ENCODE data around the gene HOXC9.
A peak's percentile ranks its signal among the peaks of the same experiment; 100 is the strongest.

Gene HOXC9

GRCh38 chr12:54008260-54008552 is 8.2 kb downstream of the HOXC9 start:
- H3K9me3 Mint-ChIP-seq: no peaks in the 10 kb centered on the region
- peak overlapping the region in 1 of 2 donors; percentile 8 for H3K27ac Mint-ChIP-seq
- peaks cover 45% of the 10 kb centered on the region for H3K4me1 Mint-ChIP-seq
- DNase-seq (no peak), ATAC-seq (no peak)
- H3K27me3 Mint-ChIP-seq: peaks cover 100% of the 10 kb centered on the region
- H3K4me3 Mint-ChIP-seq: peak overlapping the region in 1 of 2 donors; percentile 13

- no peaks in the 10 kb centered on the region for H3K9me3 Mint-ChIP-seq
- H3K4me3 Mint-ChIP-seq: peak overlapping the region; percentile 57 to 66
- peaks cover 100% of the 10 kb centered on the region for H3K27me3 Mint-ChIP-seq
- no peak for DNase-seq
- H3K4me1 Mint-ChIP-seq: peaks cover 49% of the 10 kb centered on the region
- H3K27ac Mint-ChIP-seq: no peak overlapping the region
- ATAC-seq: peak; percentile 30
Observed at GRCh38 chr12:54009171-54010052, 9.5 kb downstream of the HOXC9 start.

- Mint-ChIP-seq H3K4me3 (peak overlapping the region in 1 of 2 donors; percentile 57), H3K4me1 (peaks cover 55% of the 10 kb centered on the region), H3K27me3 (peaks cover 100% of the 10 kb centered on the region), H3K9me3 (no peaks in the 10 kb centered on the region), H3K27ac (no peak overlapping the region)
- no peak for ATAC-seq
- DNase-seq: no peak
Observed at GRCh38 chr12:54010053-54010971, 10.4 kb downstream of the HOXC9 start.

GRCh38 chr12:54010972-54011664 is 11.2 kb downstream of the HOXC9 start:
- ATAC-seq: no peak
- peaks cover 50% of the 10 kb centered on the region for H3K4me1 Mint-ChIP-seq
- H3K9me3 Mint-ChIP-seq: no peaks in the 10 kb centered on the region
- no peak overlapping the region for H3K27ac Mint-ChIP-seq
- no peak for DNase-seq
- peak overlapping the region; percentile 17 to 36 for H3K4me3 Mint-ChIP-seq
- peaks cover 100% of the 10 kb centered on the region for H3K27me3 Mint-ChIP-seq

GRCh38 chr12:54011665-54012532 is 11.9 kb downstream of the HOXC9 start:
- H3K27ac Mint-ChIP-seq: no peak overlapping the region
- no peak overlapping the region for H3K4me3 Mint-ChIP-seq
- no peak for ATAC-seq
- H3K4me1 Mint-ChIP-seq: peaks cover 42% of the 10 kb centered on the region
- H3K9me3 Mint-ChIP-seq: no peaks in the 10 kb centered on the region
- peaks cover 100% of the 10 kb centered on the region for H3K27me3 Mint-ChIP-seq
- DNase-seq: no peak

- Mint-ChIP-seq H3K27ac (no peak overlapping the region), H3K4me1 (peaks cover 48% of the 10 kb centered on the region), H3K27me3 (peaks cover 100% of the 10 kb centered on the region), H3K4me3 (no peak overlapping the region), H3K9me3 (no peaks in the 10 kb centered on the region)
- no peak for ATAC-seq
- DNase-seq: no peak
Observed at GRCh38 chr12:54012631-54013409, 12.9 kb downstream of the HOXC9 start.

GRCh38 chr12:54014377-54015017 is 14.5 kb downstream of the HOXC9 start:
- no peak for DNase-seq
- H3K27me3 Mint-ChIP-seq: peaks cover 96% of the 10 kb centered on the region
- no peaks in the 10 kb centered on the region for H3K9me3 Mint-ChIP-seq
- no peak overlapping the region for H3K27ac Mint-ChIP-seq
- no peak for ATAC-seq
- H3K4me1 Mint-ChIP-seq: peaks cover 51% of the 10 kb centered on the region
- H3K4me3 Mint-ChIP-seq: peak overlapping the region; percentile 39 to 61

GRCh38 chr12:54015018-54015931 is 15.3 kb downstream of the HOXC9 start:
- Mint-ChIP-seq H3K9me3 (no peaks in the 10 kb centered on the region), H3K27ac (no peak overlapping the region), H3K27me3 (peaks cover 96% of the 10 kb centered on the region), H3K4me1 (peaks cover 44% of the 10 kb centered on the region), H3K4me3 (peak overlapping the region; percentile 39 to 61)
- no peak for DNase-seq
- no peak for ATAC-seq

GRCh38 chr12:54016051-54016450 is 16.1 kb downstream of the HOXC9 start:
- H3K27me3 Mint-ChIP-seq: peaks cover 95% of the 10 kb centered on the region
- no peak overlapping the region for H3K4me3 Mint-ChIP-seq
- no peaks in the 10 kb centered on the region for H3K9me3 Mint-ChIP-seq
- H3K4me1 Mint-ChIP-seq: peaks cover 46% of the 10 kb centered on the region
- ATAC-seq (no peak), DNase-seq (no peak)
- no peak overlapping the region for H3K27ac Mint-ChIP-seq

- H3K4me3 Mint-ChIP-seq: peak overlapping the region; percentile 24 to 26
- H3K9me3 Mint-ChIP-seq: no peaks in the 10 kb centered on the region
- H3K27ac Mint-ChIP-seq: no peak overlapping the region
- H3K27me3 Mint-ChIP-seq: peaks cover 95% of the 10 kb centered on the region
- H3K4me1 Mint-ChIP-seq: peaks cover 46% of the 10 kb centered on the region
- ATAC-seq (no peak), DNase-seq (no peak)
Observed at GRCh38 chr12:54016478-54016964, 16.6 kb downstream of the HOXC9 start.

- Mint-ChIP-seq H3K27ac (peak overlapping the region in 1 of 2 donors; percentile 95), H3K4me3 (peak overlapping the region; percentile 82 to 94), H3K4me1 (peaks cover 46% of the 10 kb centered on the region), H3K9me3 (no peaks in the 10 kb centered on the region), H3K27me3 (peaks cover 95% of the 10 kb centered on the region)
- ATAC-seq (peak; percentile 66), DNase-seq (no peak)
Observed at GRCh38 chr12:54017027-54017788, 17.2 kb downstream of the HOXC9 start.

GRCh38 chr12:54017878-54018467 is 18.0 kb downstream of the HOXC9 start:
- peak overlapping the region; percentile 91 to 95 for H3K27ac Mint-ChIP-seq
- ATAC-seq (peak; percentile 91), DNase-seq (peak; percentile 80 to 85)
- peaks cover 95% of the 10 kb centered on the region for H3K27me3 Mint-ChIP-seq
- peak overlapping the region; percentile 82 to 94 for H3K4me3 Mint-ChIP-seq
- peaks cover 46% of the 10 kb centered on the region for H3K4me1 Mint-ChIP-seq
- no peaks in the 10 kb centered on the region for H3K9me3 Mint-ChIP-seq
